Neural cell (in vitro differentiated cells): ENCODE data around the gene ZSWIM8. TPM values are rescaled to one million over a fixed set of nuclear protein-coding genes. Genes with fewer than 3 reads are reported as not detected.

ENCODE experiments used
- H2AFZ ChIP-seq: fragments of 200-600, 300-800 bp; sonication (generic), shearing (Covaris generic); 2 replicates; pipeline ENCODE4 v1.6.0; 2014; ENCODE audit warnings: low read depth, mild to moderate bottlenecking, antibody characterized with exemption, low read length, moderate library complexity
- H3F3A ChIP-seq: fragments of 200-600 bp; shearing (Covaris generic); 2 replicates; pipeline ENCODE4 v1.6.1; 2016; ENCODE audit warnings: mild to moderate bottlenecking, moderate library complexity, mixed read lengths, antibody characterized with exemption, low read length; ENCODE audit not compliant: insufficient read depth, poor library complexity, severe bottlenecking
- H3K27ac ChIP-seq: fragments of 200-600, 300-800 bp; sonication (generic), shearing (Covaris generic); 2 replicates; pipeline ENCODE4 v1.5.1; 2014; ENCODE audit warnings: mild to moderate bottlenecking, low read length, moderate library complexity
- H3K27me3 ChIP-seq: fragments of 300-800, 200-600 bp; sonication (generic), shearing (Covaris generic); 2 replicates; pipeline ENCODE4 v1.6.0; 2014; ENCODE audit warnings: mild to moderate bottlenecking, low read depth, low read length, moderate library complexity; ENCODE audit not compliant: insufficient read depth
- H3K36me3 ChIP-seq: fragments of 300-800, 200-600 bp; sonication (generic), shearing (Covaris generic); 2 replicates; pipeline ENCODE4 v1.5.1; 2014; ENCODE audit warnings: mild to moderate bottlenecking, antibody characterized with exemption, low read length, moderate library complexity; ENCODE audit not compliant: insufficient read depth
- H3K4me2 ChIP-seq: fragments of 300-800, 200-600 bp; sonication (generic), shearing (Covaris generic); 2 replicates; pipeline ENCODE4 v1.6.0; 2014; ENCODE audit warnings: mild to moderate bottlenecking, low read length
- H3K4me3 ChIP-seq: fragments of 300-800, 200-600 bp; sonication (generic), shearing (Covaris generic); 2 replicates; pipeline ENCODE4 v1.5.1; 2014; ENCODE audit warnings: mild to moderate bottlenecking, low read length, moderate library complexity
- H3K79me2 ChIP-seq: fragments of 200-600 bp; shearing (Covaris generic); replicated peaks from 2 replicates; pipeline ENCODE4 v1.6.0; 2014; ENCODE audit warnings: mild to moderate bottlenecking, low read length, moderate library complexity; ENCODE audit not compliant: insufficient read depth
- H3K9ac ChIP-seq: fragments of 300-800, 200-600 bp; sonication (generic), shearing (Covaris generic); 2 replicates; pipeline ENCODE4 v1.6.1; 2016; ENCODE audit warnings: mild to moderate bottlenecking, low read length, mixed read lengths
- H3K9me2 ChIP-seq: fragments of 200-600 bp; shearing (Covaris generic); 2 replicates; pipeline ENCODE4 v1.6.1; 2016; ENCODE audit warnings: mild to moderate bottlenecking, low read length, mixed read lengths; ENCODE audit not compliant: insufficient read depth
- H3K9me3 ChIP-seq: fragments of 200-600, 300-800 bp; sonication (generic), shearing (Covaris generic); 2 replicates; pipeline ENCODE4 v1.6.1; 2016; ENCODE audit warnings: mild to moderate bottlenecking, mixed run types, low read length, moderate library complexity, mixed read lengths
- H4K20me1 ChIP-seq: fragments of 200-600 bp; shearing (Covaris generic); 2 replicates; pipeline ENCODE4 v1.6.1; 2016; ENCODE audit warnings: mild to moderate bottlenecking, mixed run types; ENCODE audit not compliant: insufficient read depth
- EP300 ChIP-seq: fragments of 450-650 bp; conservative IDR thresholded peaks from 2 replicates; pipeline ENCODE4 v1.6.1; 2014; ENCODE audit warnings: antibody characterized with exemption, mild to moderate bottlenecking, moderate library complexity; ENCODE audit not compliant: poor library complexity, severe bottlenecking
- EZH2 ChIP-seq: fragments of 200-600, 300-800 bp; shearing (Covaris generic), sonication (generic); IDR thresholded peaks from 2 replicates; pipeline ENCODE4 v1.6.1; 2014; ENCODE audit warnings: antibody characterized with exemption, low read length, borderline replicate concordance, mild to moderate bottlenecking; ENCODE audit not compliant: insufficient read depth, poor library complexity, severe bottlenecking
- MXI1 ChIP-seq: fragments of 450-650 bp; conservative IDR thresholded peaks from 2 replicates; pipeline ENCODE4 v1.6.1; 2014; ENCODE audit warnings: antibody characterized with exemption, mild to moderate bottlenecking; ENCODE audit not compliant: poor library complexity, severe bottlenecking
- POLR2AphosphoS5 ChIP-seq: IDR thresholded peaks from 2 replicates; pipeline ENCODE4 v1.6.1; 2012
- RAD21 ChIP-seq: fragments of 450-650 bp; conservative IDR thresholded peaks from 2 replicates; pipeline ENCODE4 v1.6.1; 2014; ENCODE audit warnings: antibody characterized with exemption, mild to moderate bottlenecking, moderate library complexity
- SMC3 ChIP-seq: fragments of 450-650 bp; conservative IDR thresholded peaks from 2 replicates; pipeline ENCODE4 v1.6.1; 2014; ENCODE audit warnings: antibody characterized with exemption, mild to moderate bottlenecking, moderate library complexity; ENCODE audit not compliant: poor library complexity
- TAF1 ChIP-seq: IDR thresholded peaks from 2 replicates; pipeline ENCODE4 v1.6.1; 2012; ENCODE audit warnings: low read depth
- polyA plus RNA-seq: library from polyadenylated mRNA; depleted of rRNA; stranded (reverse); fragments of >200 nt; gene quantifications from 2 replicates; pipeline ENCODE4 v1.2.3, GENCODE V29; 2014
- TF ChIP-seq, protein P1 (sequence below): fragments of 450-650 bp; IDR thresholded peaks from 2 replicates; pipeline ENCODE4 v1.5.1; 2014; ENCODE audit warnings: antibody characterized with exemption, mild to moderate bottlenecking, moderate library complexity; ENCODE audit not compliant: poor library complexity, severe bottlenecking
- TF ChIP-seq, protein P2 (sequence below): IDR thresholded peaks from 2 replicates; pipeline ENCODE4 v1.6.1; 2012; ENCODE audit warnings: borderline replicate concordance

The ZSWIM8 gene
- polyA plus RNA-seq, 1 donor from 2014 or later = 69.1 TPM

DNA sequence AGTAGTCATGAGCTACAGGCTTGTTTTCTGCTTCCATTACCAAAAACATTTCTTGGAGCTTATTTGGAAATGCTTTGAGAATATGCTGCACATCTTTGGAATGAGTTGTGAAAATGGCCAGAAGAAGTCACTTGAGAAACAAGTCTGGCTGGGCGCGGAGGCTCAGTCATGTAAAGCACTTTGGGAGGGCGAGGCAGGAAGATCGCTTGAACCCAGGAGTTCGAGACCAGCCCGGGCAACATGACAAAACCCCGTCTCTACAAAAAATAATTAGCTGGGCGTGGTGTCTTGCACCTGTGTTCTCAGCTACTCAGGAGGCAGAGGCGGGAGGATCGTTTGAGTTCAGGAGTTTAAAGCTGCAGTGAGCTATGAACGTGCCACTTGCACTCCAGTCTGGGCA, 4.4 kb upstream of the ZSWIM8 start:
- no peaks in the 10 kb centered on the region for H3K36me3 ChIP-seq
- H3K4me3 ChIP-seq = peak overlapping the region; percentile 71
- peak overlapping the region; percentile 76 for H3K27ac ChIP-seq
- H4K20me1 ChIP-seq = no peaks in the 10 kb centered on the region
- no peak overlapping the region for H2AFZ ChIP-seq
- H3K4me2 ChIP-seq = peak overlapping the region; percentile 94
- H3K9me3 ChIP-seq = no peaks in the 10 kb centered on the region
- H3K27me3 ChIP-seq = no peaks in the 10 kb centered on the region
- H3K9ac ChIP-seq = peak overlapping the region; percentile 79
- H3K9me2 ChIP-seq = no peaks in the 10 kb centered on the region
- peaks cover 39% of the 10 kb centered on the region for H3K79me2 ChIP-seq
- H3F3A ChIP-seq = no peaks in the 10 kb centered on the region
- TF ChIP-seq, protein P1, sequence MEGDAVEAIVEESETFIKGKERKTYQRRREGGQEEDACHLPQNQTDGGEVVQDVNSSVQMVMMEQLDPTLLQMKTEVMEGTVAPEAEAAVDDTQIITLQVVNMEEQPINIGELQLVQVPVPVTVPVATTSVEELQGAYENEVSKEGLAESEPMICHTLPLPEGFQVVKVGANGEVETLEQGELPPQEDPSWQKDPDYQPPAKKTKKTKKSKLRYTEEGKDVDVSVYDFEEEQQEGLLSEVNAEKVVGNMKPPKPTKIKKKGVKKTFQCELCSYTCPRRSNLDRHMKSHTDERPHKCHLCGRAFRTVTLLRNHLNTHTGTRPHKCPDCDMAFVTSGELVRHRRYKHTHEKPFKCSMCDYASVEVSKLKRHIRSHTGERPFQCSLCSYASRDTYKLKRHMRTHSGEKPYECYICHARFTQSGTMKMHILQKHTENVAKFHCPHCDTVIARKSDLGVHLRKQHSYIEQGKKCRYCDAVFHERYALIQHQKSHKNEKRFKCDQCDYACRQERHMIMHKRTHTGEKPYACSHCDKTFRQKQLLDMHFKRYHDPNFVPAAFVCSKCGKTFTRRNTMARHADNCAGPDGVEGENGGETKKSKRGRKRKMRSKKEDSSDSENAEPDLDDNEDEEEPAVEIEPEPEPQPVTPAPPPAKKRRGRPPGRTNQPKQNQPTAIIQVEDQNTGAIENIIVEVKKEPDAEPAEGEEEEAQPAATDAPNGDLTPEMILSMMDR = no peak
- TF ChIP-seq MXI1 = no peak
- no peak for TF ChIP-seq EP300
- TF ChIP-seq, protein P2, sequence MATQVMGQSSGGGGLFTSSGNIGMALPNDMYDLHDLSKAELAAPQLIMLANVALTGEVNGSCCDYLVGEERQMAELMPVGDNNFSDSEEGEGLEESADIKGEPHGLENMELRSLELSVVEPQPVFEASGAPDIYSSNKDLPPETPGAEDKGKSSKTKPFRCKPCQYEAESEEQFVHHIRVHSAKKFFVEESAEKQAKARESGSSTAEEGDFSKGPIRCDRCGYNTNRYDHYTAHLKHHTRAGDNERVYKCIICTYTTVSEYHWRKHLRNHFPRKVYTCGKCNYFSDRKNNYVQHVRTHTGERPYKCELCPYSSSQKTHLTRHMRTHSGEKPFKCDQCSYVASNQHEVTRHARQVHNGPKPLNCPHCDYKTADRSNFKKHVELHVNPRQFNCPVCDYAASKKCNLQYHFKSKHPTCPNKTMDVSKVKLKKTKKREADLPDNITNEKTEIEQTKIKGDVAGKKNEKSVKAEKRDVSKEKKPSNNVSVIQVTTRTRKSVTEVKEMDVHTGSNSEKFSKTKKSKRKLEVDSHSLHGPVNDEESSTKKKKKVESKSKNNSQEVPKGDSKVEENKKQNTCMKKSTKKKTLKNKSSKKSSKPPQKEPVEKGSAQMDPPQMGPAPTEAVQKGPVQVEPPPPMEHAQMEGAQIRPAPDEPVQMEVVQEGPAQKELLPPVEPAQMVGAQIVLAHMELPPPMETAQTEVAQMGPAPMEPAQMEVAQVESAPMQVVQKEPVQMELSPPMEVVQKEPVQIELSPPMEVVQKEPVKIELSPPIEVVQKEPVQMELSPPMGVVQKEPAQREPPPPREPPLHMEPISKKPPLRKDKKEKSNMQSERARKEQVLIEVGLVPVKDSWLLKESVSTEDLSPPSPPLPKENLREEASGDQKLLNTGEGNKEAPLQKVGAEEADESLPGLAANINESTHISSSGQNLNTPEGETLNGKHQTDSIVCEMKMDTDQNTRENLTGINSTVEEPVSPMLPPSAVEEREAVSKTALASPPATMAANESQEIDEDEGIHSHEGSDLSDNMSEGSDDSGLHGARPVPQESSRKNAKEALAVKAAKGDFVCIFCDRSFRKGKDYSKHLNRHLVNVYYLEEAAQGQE = no peak
- TF ChIP-seq SMC3 = no peak
- TF ChIP-seq RAD21 = no peak
- no peak for TF ChIP-seq POLR2AphosphoS5
- no peak for TF ChIP-seq EZH2
- TF ChIP-seq TAF1 = no peak

DNA sequence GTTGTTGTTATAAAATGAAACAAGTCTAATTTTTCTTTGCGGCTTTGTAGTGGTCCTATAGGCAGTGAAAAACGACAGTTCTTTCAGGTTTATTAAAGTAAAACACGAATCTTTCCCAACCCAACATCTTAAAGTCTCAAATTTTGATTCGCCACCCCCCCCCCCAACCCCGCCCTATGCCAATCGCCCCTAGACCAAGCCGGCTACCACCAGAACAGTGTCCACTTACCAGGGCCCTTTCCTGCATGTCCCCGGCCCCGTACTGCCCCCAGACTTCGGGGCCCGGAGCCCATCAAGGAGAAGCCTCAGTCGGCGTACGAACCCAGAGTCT, 3.9 kb upstream of the ZSWIM8 start:
- Histone ChIP-seq H3K79me2 (peaks cover 45% of the 10 kb centered on the region), H2AFZ (peak overlapping the region; percentile 49), H3K9me2 (no peaks in the 10 kb centered on the region), H3K4me2 (peak overlapping the region; percentile 94), H3K9ac (peak overlapping the region; percentile 79), H3K4me3 (peak overlapping the region; percentile 71), H3K9me3 (no peaks in the 10 kb centered on the region), H3F3A (no peaks in the 10 kb centered on the region), H3K27ac (peak overlapping the region; percentile 76), H3K36me3 (no peaks in the 10 kb centered on the region), H4K20me1 (peaks cover 2% of the 10 kb centered on the region), H3K27me3 (no peaks in the 10 kb centered on the region)
- TF ChIP-seq RAD21 (no peak), EP300 (no peak), TAF1 (no peak)
- TF ChIP-seq, protein P1 = no peak
